T-cell (primary cell): ENCODE data around the gene CBFA2T2. TPM values are rescaled to one million over a fixed set of nuclear protein-coding genes. Genes with fewer than 3 reads are reported as not detected.
A peak's percentile ranks its signal among the peaks of the same experiment; 100 is the strongest.
"Not testable (repeated sequence)": the region's sequence is repeated elsewhere in the genome, so short reads cannot be mapped to it uniquely, and the experiment has no call there.

Experiments
- ATAC-seq, 4 experiments: fragments of 200-7000 bp in 3 of 4; fragments of 150-1000 bp in 1 of 4; cut with Tn5 transposase; replicated peaks in 1 of 4; 1 replicate in 3 of 4; 2 replicates in 1 of 4; pipeline ENCODE4 v1.10.0; 2021; ENCODE audit warnings: moderate library complexity in 3 of 4, mild to moderate bottlenecking in 2 of 4, moderate number of reproducible peaks in 1 of 4
- CTCF ChIA-PET, 2 donors: fragments of 300-600 bp; sonication (Branson Sonifier 250); formaldehyde crosslinking; loops; one replicate each; lab custom pipeline; 2022; ENCODE audit warnings: antibody characterized with exemption in 2 of 2; lab: Charles Lee
- POLR2A ChIA-PET, 2 donors: fragments of 300-600 bp; sonication (Branson Sonifier 250); formaldehyde crosslinking; loops; one replicate each; lab custom pipeline; 2022; ENCODE audit warnings: antibody characterized with exemption in 2 of 2; lab: Charles Lee
- DNase-seq, 35 experiments: peaks; one replicate each; pipeline versions ENCODE4 v3.0.0 to v3.0.0-alpha.2; 2013 to 2023
- H3K27ac ChIP-seq: one replicate; pipeline ENCODE4 v1.5.1; 2013; ENCODE audit warnings: low read length
- H3K27me3 ChIP-seq, 2 experiments: replicated peaks in 1 of 2; 1 replicate in 1 of 2; 2 replicates in 1 of 2; pipeline versions ENCODE4 v1.6.1 to v1.7.0; 2013; ENCODE audit warnings: low read length in 1 of 2, mixed read lengths in 1 of 2; ENCODE audit not compliant: control insufficient read depth in 2 of 2, insufficient read depth in 2 of 2; ENCODE audit errors: extremely low read depth in 1 of 2
- H3K36me3 ChIP-seq, 2 donors: 1 replicate in 1 of 2; 2 replicates in 1 of 2; pipeline versions ENCODE4 v1.6.1 to v1.7.0; 2013; ENCODE audit warnings: low read length in 1 of 2; ENCODE audit not compliant: control insufficient read depth in 2 of 2, insufficient read depth in 1 of 2; ENCODE audit errors: extremely low read depth in 1 of 2
- H3K4me1 ChIP-seq, 2 experiments: 1 replicate in 1 of 2; 2 replicates in 1 of 2; pipeline versions ENCODE4 v1.6.1 to v1.7.0; 2013; ENCODE audit warnings: low read length in 2 of 2, mixed read lengths in 1 of 2; ENCODE audit not compliant: insufficient read depth in 2 of 2, control insufficient read depth in 1 of 2; ENCODE audit errors: extremely low read depth in 1 of 2
- H3K4me3 ChIP-seq, 2 donors: 1 replicate in 1 of 2; 2 replicates in 1 of 2; pipeline versions ENCODE4 v1.5.1 to v1.7.0; 2013; ENCODE audit warnings: mild to moderate bottlenecking in 2 of 2, low read length in 1 of 2, moderate library complexity in 1 of 2; ENCODE audit not compliant: control insufficient read depth in 1 of 2; ENCODE audit errors: extremely low read depth in 1 of 2
- H3K9me3 ChIP-seq: 2 replicates; pipeline ENCODE4 v1.7.0; 2013
- H3K27ac Mint-ChIP-seq, 2 donors: one replicate each; pipeline ENCODE4 v1.8.0; 2020 to 2021; ENCODE audit warnings: mild to moderate bottlenecking in 2 of 2, mixed read lengths in 2 of 2
- H3K27me3 Mint-ChIP-seq, 2 donors: one replicate each; pipeline ENCODE4 v1.8.0; 2021 to 2022; ENCODE audit warnings: mixed read lengths in 2 of 2
- H3K36me3 Mint-ChIP-seq: one replicate; pipeline ENCODE4 v1.8.0; 2021; ENCODE audit warnings: mixed read lengths
- H3K4me1 Mint-ChIP-seq, 3 donors: one replicate each; pipeline ENCODE4 v1.8.0; 2020 to 2022; ENCODE audit warnings: mixed read lengths in 3 of 3, mild to moderate bottlenecking in 1 of 3
- H3K4me3 Mint-ChIP-seq, 3 donors: one replicate each; pipeline ENCODE4 v1.8.0; 2020 to 2022; ENCODE audit warnings: mild to moderate bottlenecking in 3 of 3, mixed read lengths in 3 of 3, moderate library complexity in 3 of 3
- H3K9me3 Mint-ChIP-seq, 3 donors: one replicate each; pipeline ENCODE4 v1.8.0; 2020 to 2022; ENCODE audit warnings: mixed read lengths in 3 of 3
- WGBS: methylation state at CpG from one replicate; pipeline ENCODE4 v1.1.5; 2013; ENCODE audit warnings: missing lambda C conversion rate; ENCODE audit not compliant: insufficient coverage; 5-methylcytosine and 5-hydroxymethylcytosine counted together
- total RNA-seq, 35 experiments: library from RNA in 6 of 35; stranded (reverse) in 6 of 35; fragments of 120-200 nt in 1 of 35; gene quantifications; one replicate each; pipeline versions ENCODE4 v1.2.1 to v1.2.4 and lab custom pipeline; 2013 to 2026

CBFA2T2 gene
- total RNA-seq, 5 donors from 2014 or later (not counting 1 experiment from before 2014, with no cell fraction given), result 25.2 to 34.2 (median 31.0) TPM

GRCh38 chr20:33568378-33568777 lies 78.5 kb downstream of the CBFA2T2 start:
- Histone ChIP-seq H3K27me3 (no peaks in the 10 kb centered on the region), H3K4me1 (peaks cover 0 to 2% of the 10 kb centered on the region in 2 experiments), H3K9me3 (no peaks in the 10 kb centered on the region), H3K4me3 (no peak overlapping the region), H3K27ac (no peak overlapping the region), H3K36me3 (no peaks in the 10 kb centered on the region)
- Mint-ChIP-seq H3K4me1 (peaks cover 36 to 45% (median 44%) of the 10 kb centered on the region in 3 donors), H3K27me3 (no peaks in the 10 kb centered on the region), H3K36me3 (peaks cover 10% of the 10 kb centered on the region), H3K9me3 (no peaks in the 10 kb centered on the region), H3K4me3 (peak overlapping the region in 1 of 3 donors; percentile 26), H3K27ac (no peak overlapping the region)
- WGBS, result 81% methylated on average over 6 of the region's 9 CpGs
- DNase-seq (no peak), ATAC-seq (no peak)
- ChIA-PET CTCF (interaction anchor here in 1 of 2 donors (1.0 kb wide), 1 partner anchor 35 kb away, joined by 3 read pairs; no protein-coding TSS in a partner anchor), POLR2A (no interaction called here)

GRCh38 chr20:33568868-33569801 lies 79.2 kb downstream of the CBFA2T2 start:
- Mint-ChIP-seq H3K27me3 (no peaks in the 10 kb centered on the region), H3K9me3 (no peaks in the 10 kb centered on the region), H3K4me3 (peak overlapping the region in 1 of 3 donors; percentile 26), H3K27ac (no peak overlapping the region), H3K4me1 (peaks cover 36 to 45% (median 44%) of the 10 kb centered on the region in 3 donors), H3K36me3 (peaks cover 9% of the 10 kb centered on the region)
- WGBS, result 100% methylated on average over 1 of the region's 3 CpGs
- H3K4me1 ChIP-seq, result peaks cover 0 to 2% of the 10 kb centered on the region in 2 experiments
- H3K9me3 ChIP-seq, result no peaks in the 10 kb centered on the region
- H3K27ac ChIP-seq, result no peak overlapping the region
- DNase-seq (no peak), ATAC-seq (no peak)
- H3K4me3 ChIP-seq, result no peak overlapping the region
- CTCF ChIA-PET, result interaction anchor here in 1 of 2 donors (1.0 kb wide), 1 partner anchor 34 kb away, joined by 3 read pairs; no protein-coding TSS in a partner anchor
- no peaks in the 10 kb centered on the region for H3K36me3 ChIP-seq
- no peaks in the 10 kb centered on the region for H3K27me3 ChIP-seq
- POLR2A ChIA-PET, result no interaction called here

GRCh38 chr20:33569802-33570391 lies 80.0 kb downstream of the CBFA2T2 start:
- Mint-ChIP-seq H3K4me1 (peaks cover 38 to 45% (median 44%) of the 10 kb centered on the region in 3 donors), H3K4me3 (no peak overlapping the region), H3K9me3 (no peaks in the 10 kb centered on the region), H3K27ac (peak overlapping the region in 1 of 2 donors; percentile 2), H3K36me3 (peaks cover 12% of the 10 kb centered on the region), H3K27me3 (no peaks in the 10 kb centered on the region)
- ChIA-PET CTCF (no interaction called here), POLR2A (no interaction called here)
- peaks cover 0 to 2% of the 10 kb centered on the region in 2 experiments for H3K4me1 ChIP-seq
- H3K27ac ChIP-seq, result no peak overlapping the region
- H3K27me3 ChIP-seq, result no peaks in the 10 kb centered on the region
- ATAC-seq (no peak), DNase-seq (no peak)
- no peaks in the 10 kb centered on the region for H3K9me3 ChIP-seq
- WGBS, result 100% methylated on average over 1 of the region's 5 CpGs
- H3K4me3 ChIP-seq, result no peak overlapping the region
- H3K36me3 ChIP-seq, result no peaks in the 10 kb centered on the region

GRCh38 chr20:33570743-33571142 lies 80.8 kb downstream of the CBFA2T2 start:
- POLR2A ChIA-PET, result no interaction called here
- no peak overlapping the region for H3K27ac ChIP-seq
- Mint-ChIP-seq H3K4me1 (peaks cover 37 to 44% (median 40%) of the 10 kb centered on the region in 3 donors), H3K36me3 (peaks cover 12% of the 10 kb centered on the region), H3K27ac (peak overlapping the region in 1 of 2 donors; percentile 12), H3K27me3 (no peaks in the 10 kb centered on the region), H3K9me3 (no peaks in the 10 kb centered on the region), H3K4me3 (no peak overlapping the region)
- no peaks in the 10 kb centered on the region for H3K27me3 ChIP-seq
- no CpG with 5 or more reads among the region's 1 CpG for WGBS
- no peaks in the 10 kb centered on the region for H3K36me3 ChIP-seq
- DNase-seq (no peak), ATAC-seq (no peak)
- H3K4me3 ChIP-seq, result no peak overlapping the region
- no peaks in the 10 kb centered on the region for H3K9me3 ChIP-seq
- peaks cover 0 to 2% of the 10 kb centered on the region in 2 experiments for H3K4me1 ChIP-seq
- CTCF ChIA-PET, result no interaction called here

- H3K9me3 ChIP-seq, H3K4me3 ChIP-seq, H3K36me3 ChIP-seq, POLR2A ChIA-PET, H3K9me3 Mint-ChIP-seq, H3K27ac ChIP-seq, H3K27ac Mint-ChIP-seq, CTCF ChIA-PET, ATAC-seq, DNase-seq, H3K27me3 Mint-ChIP-seq, H3K27me3 ChIP-seq, H3K4me1 ChIP-seq, H3K4me3 Mint-ChIP-seq: not testable (repeated sequence)
- Mint-ChIP-seq H3K36me3 (peaks cover 12% of the 10 kb centered on the region), H3K4me1 (peaks cover 34 to 45% (median 43%) of the 10 kb centered on the region in 3 donors)
- WGBS, result 100% methylated on average over 2 of the region's 5 CpGs
Observed at GRCh38 chr20:33573268-33573667, 83.4 kb downstream of the CBFA2T2 start.

- Histone ChIP-seq H3K27ac (no peak overlapping the region), H3K27me3 (no peaks in the 10 kb centered on the region), H3K9me3 (no peaks in the 10 kb centered on the region), H3K36me3 (no peaks in the 10 kb centered on the region), H3K4me3 (no peak overlapping the region), H3K4me1 (no peaks in the 10 kb centered on the region)
- H3K27me3 Mint-ChIP-seq, result no peaks in the 10 kb centered on the region
- H3K4me1 Mint-ChIP-seq, result peaks cover 20 to 31% (median 25%) of the 10 kb centered on the region in 3 donors
- DNase-seq (no peak), ATAC-seq (no peak)
- H3K4me3 Mint-ChIP-seq, result no peak overlapping the region
- H3K27ac Mint-ChIP-seq, result no peak overlapping the region
- no peaks in the 10 kb centered on the region for H3K9me3 Mint-ChIP-seq
- no CpG with 5 or more reads among the region's 3 CpGs for WGBS
- CTCF ChIA-PET, result interaction anchor here in 1 of 2 donors (1.0 kb wide), 1 partner anchor 20 kb away, joined by 4 read pairs; no protein-coding TSS in a partner anchor
- H3K36me3 Mint-ChIP-seq, result peaks cover 11% of the 10 kb centered on the region
- POLR2A ChIA-PET, result no interaction called here
Observed at GRCh38 chr20:33575282-33575681, 85.4 kb downstream of the CBFA2T2 start.
